HEK293T (cell line): ENCODE results near the gene IL32.

Experiments used
- ARNT ChIP-seq: fragments of 450-650 bp; IDR thresholded peaks from 2 replicates; pipeline ENCODE4 v1.6.1; 2017; ENCODE audit warnings: mild to moderate bottlenecking
- BHLHE40 ChIP-seq: fragments of 450-650 bp; IDR thresholded peaks from 2 replicates; pipeline ENCODE4 v1.6.1; 2016; ENCODE audit warnings: mild to moderate bottlenecking, moderate library complexity, borderline replicate concordance
- CTBP1 ChIP-seq: fragments of 450-650 bp; IDR thresholded peaks from 2 replicates; pipeline ENCODE4 v1.6.1; 2016; ENCODE audit warnings: borderline replicate concordance
- FOXA1 ChIP-seq: fragments of 450-650 bp; IDR thresholded peaks from 2 replicates; pipeline ENCODE4 v1.6.1; 2016; ENCODE audit warnings: mild to moderate bottlenecking
- FOXK2 ChIP-seq: fragments of 450-650 bp; IDR thresholded peaks from 2 replicates; pipeline ENCODE4 v1.6.1; 2016; ENCODE audit warnings: mild to moderate bottlenecking
- FOXM1 ChIP-seq: fragments of 450-650 bp; IDR thresholded peaks from 2 replicates; pipeline ENCODE4 v1.6.1; 2017; ENCODE audit warnings: mild to moderate bottlenecking, borderline replicate concordance
- HDGF ChIP-seq: fragments of 450-650 bp; IDR thresholded peaks from 2 replicates; pipeline ENCODE4 v1.6.1; 2017; ENCODE audit warnings: antibody characterized with exemption, borderline replicate concordance
- L3MBTL2 ChIP-seq: fragments of 450-650 bp; conservative IDR thresholded peaks from 2 replicates; pipeline ENCODE4 v1.6.1; 2016; ENCODE audit warnings: mild to moderate bottlenecking
- LEF1 ChIP-seq: fragments of 450-650 bp; IDR thresholded peaks from 2 replicates; pipeline ENCODE4 v1.6.1; 2017; ENCODE audit warnings: mild to moderate bottlenecking, borderline replicate concordance
- SP1 ChIP-seq: fragments of 450-650 bp; IDR thresholded peaks from 2 replicates; pipeline ENCODE4 v1.6.1; 2017
- SUZ12 ChIP-seq: fragments of 450-650 bp; IDR thresholded peaks from 2 replicates; pipeline ENCODE4 v1.6.1; 2016; ENCODE audit warnings: mild to moderate bottlenecking
- TARDBP ChIP-seq: fragments of 450-650 bp; IDR thresholded peaks from 2 replicates; pipeline ENCODE4 v1.6.1; 2016
- ZNF384 ChIP-seq: fragments of 450-650 bp; IDR thresholded peaks from 2 replicates; pipeline ENCODE4 v1.6.1; 2016
- TF ChIP-seq, protein P1 (sequence below): fragments of 450-650 bp; IDR thresholded peaks from 2 replicates; pipeline ENCODE4 v1.6.1; 2016

DNA sequence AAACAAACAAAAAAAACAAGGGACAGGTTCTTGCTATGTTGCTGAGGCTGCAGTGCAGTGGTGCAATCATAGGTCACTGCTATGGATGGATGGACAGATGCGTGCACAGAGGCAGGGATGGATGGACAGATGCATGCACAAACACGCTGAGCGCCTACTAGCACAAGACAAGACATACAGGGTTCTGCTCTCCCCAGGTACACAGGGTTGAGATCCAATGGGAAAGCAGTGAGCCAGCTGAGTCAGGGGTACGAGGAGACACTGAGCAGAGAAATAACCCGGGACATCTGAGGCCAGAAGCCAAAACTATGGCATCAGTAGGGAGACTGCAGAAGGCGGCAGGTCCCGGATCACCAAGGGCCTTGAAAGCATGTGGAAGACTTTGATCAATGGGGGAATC lies 6.2 kb downstream of the IL32 start:
- TF ChIP-seq, protein P1, sequence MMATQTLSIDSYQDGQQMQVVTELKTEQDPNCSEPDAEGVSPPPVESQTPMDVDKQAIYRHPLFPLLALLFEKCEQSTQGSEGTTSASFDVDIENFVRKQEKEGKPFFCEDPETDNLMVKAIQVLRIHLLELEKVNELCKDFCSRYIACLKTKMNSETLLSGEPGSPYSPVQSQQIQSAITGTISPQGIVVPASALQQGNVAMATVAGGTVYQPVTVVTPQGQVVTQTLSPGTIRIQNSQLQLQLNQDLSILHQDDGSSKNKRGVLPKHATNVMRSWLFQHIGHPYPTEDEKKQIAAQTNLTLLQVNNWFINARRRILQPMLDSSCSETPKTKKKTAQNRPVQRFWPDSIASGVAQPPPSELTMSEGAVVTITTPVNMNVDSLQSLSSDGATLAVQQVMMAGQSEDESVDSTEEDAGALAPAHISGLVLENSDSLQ, result no peak
- TF ChIP-seq ZNF384 (no peak), FOXA1 (no peak), SUZ12 (no peak), L3MBTL2 (no peak), HDGF (no peak), TARDBP (no peak), SP1 (no peak), ARNT (no peak), CTBP1 (no peak), FOXK2 (no peak), BHLHE40 (no peak), LEF1 (no peak), FOXM1 (no peak)
